C4-2B (cell line): ENCODE measurements around the gene POLQ.

Experiments
- ZFX ChIP-seq: fragments of 450-650 bp; IDR thresholded peaks from 2 replicates; pipeline ENCODE4 v1.6.1; 2017
- TF ChIP-seq, protein P1 (sequence below): fragments of 450-650 bp; conservative IDR thresholded peaks from 2 replicates; pipeline ENCODE4 v1.5.1; 2017; ENCODE audit warnings: mild to moderate bottlenecking

DNA sequence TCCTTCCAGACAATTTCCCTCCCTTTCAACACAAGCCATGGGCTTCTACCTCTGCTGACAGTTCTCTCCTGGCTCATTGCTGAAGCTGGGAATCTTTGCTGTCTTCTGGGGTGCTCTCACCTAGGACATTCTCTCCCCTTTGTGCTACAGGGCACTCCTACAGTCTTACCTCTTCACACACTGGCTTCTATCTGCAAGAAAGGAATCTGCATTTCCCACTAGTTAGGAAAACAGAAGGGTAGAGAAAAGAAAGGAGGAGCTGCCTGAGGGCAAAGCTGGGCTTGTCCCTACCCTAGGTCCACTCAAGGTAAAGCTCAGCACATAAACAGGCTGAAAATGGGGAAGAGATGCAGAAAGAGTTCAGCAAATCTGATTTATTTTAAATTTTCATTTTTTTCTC is 16.4 kb upstream of the POLQ start:
- TF ChIP-seq, protein P1, sequence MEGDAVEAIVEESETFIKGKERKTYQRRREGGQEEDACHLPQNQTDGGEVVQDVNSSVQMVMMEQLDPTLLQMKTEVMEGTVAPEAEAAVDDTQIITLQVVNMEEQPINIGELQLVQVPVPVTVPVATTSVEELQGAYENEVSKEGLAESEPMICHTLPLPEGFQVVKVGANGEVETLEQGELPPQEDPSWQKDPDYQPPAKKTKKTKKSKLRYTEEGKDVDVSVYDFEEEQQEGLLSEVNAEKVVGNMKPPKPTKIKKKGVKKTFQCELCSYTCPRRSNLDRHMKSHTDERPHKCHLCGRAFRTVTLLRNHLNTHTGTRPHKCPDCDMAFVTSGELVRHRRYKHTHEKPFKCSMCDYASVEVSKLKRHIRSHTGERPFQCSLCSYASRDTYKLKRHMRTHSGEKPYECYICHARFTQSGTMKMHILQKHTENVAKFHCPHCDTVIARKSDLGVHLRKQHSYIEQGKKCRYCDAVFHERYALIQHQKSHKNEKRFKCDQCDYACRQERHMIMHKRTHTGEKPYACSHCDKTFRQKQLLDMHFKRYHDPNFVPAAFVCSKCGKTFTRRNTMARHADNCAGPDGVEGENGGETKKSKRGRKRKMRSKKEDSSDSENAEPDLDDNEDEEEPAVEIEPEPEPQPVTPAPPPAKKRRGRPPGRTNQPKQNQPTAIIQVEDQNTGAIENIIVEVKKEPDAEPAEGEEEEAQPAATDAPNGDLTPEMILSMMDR, result no peak
- no peak for TF ChIP-seq ZFX
